ENCODE data around the gene TTC39C.

The TTC39C gene

GRCh38 chr18:24014062-24014985, at the start of gene TTC39C:
TTC39C (plus strand) TSS chr18:24014754; CDS start chr18:24014872, 118 bp downstream.
- peak within 1 kb of the TSS; percentile 83 for H3K4me3 ChIP-seq (ENCODE audit: low read depth, low read length)
- ChIA-PET POLR2A (interaction anchor here (1.9 kb wide), 1 partner anchor 125 kb away, joined by 5 read pairs; the partner anchor contains the start of gene CABYR), CTCF (no interaction called here)
- no peak for DNase-seq (ENCODE audit: low read depth, low spot score)
- no peak for TF ChIP-seq CTCF (IDR thresholded peaks at IDR 0.05; ENCODE audit: insufficient read depth, low read length, missing control alignments)

- POLR2A ChIA-PET, result no interaction called here
- CTCF ChIA-PET, result no interaction called here
- DNase-seq (ENCODE audit: low read depth, low spot score), result no peak
- TF ChIP-seq CTCF (IDR thresholded peaks at IDR 0.05; ENCODE audit: insufficient read depth, low read length, missing control alignments), result no peak
- H3K4me3 ChIP-seq (ENCODE audit: low read depth, low read length), result no peak overlapping the region
Measured at GRCh38 chr18:23966909-23967308, 47.6 kb upstream of the TTC39C start.

- DNase-seq (ENCODE audit: low read depth, low spot score), result no peak
- no peak for TF ChIP-seq CTCF (IDR thresholded peaks at IDR 0.05; ENCODE audit: insufficient read depth, low read length, missing control alignments)
- CTCF ChIA-PET, result interaction anchor here (2.0 to 2.3 kb wide), 2 partner anchors 13 to 49 kb away, joined by 4 to 6 read pairs; no protein-coding TSS in a partner anchor
- H3K4me3 ChIP-seq (ENCODE audit: low read depth, low read length), result no peak overlapping the region
- POLR2A ChIA-PET, result no interaction called here
Measured at GRCh38 chr18:23967321-23968089, 47.0 kb upstream of the TTC39C start.

- TF ChIP-seq CTCF (IDR thresholded peaks at IDR 0.05; ENCODE audit: insufficient read depth, low read length, missing control alignments), result no peak
- H3K4me3 ChIP-seq (ENCODE audit: low read depth, low read length), result no peak overlapping the region
- CTCF ChIA-PET, result interaction anchor here (2.0 to 2.3 kb wide), 2 partner anchors 15 to 50 kb away, joined by 4 to 6 read pairs; no protein-coding TSS in a partner anchor
- DNase-seq (ENCODE audit: low read depth, low spot score), result no peak
- POLR2A ChIA-PET, result no interaction called here
Measured at GRCh38 chr18:23968638-23969604, 45.6 kb upstream of the TTC39C start.

- CTCF ChIA-PET, result interaction anchor here (2.0 to 2.3 kb wide), 2 partner anchors 16 to 51 kb away, joined by 4 to 6 read pairs; no protein-coding TSS in a partner anchor
- POLR2A ChIA-PET, result no interaction called here
- TF ChIP-seq CTCF (IDR thresholded peaks at IDR 0.05; ENCODE audit: insufficient read depth, low read length, missing control alignments), result no peak
- no peak for DNase-seq (ENCODE audit: low read depth, low spot score)
- H3K4me3 ChIP-seq (ENCODE audit: low read depth, low read length), result no peak overlapping the region
Measured at GRCh38 chr18:23969664-23970063, 44.9 kb upstream of the TTC39C start.

Measured in AG04449 (cell line).